Heart right ventricle (tissue), 16 donors: ENCODE results near the gene A1BG. TPM values are rescaled to one million over a fixed set of nuclear protein-coding genes. Genes with fewer than 3 reads are reported as not detected.

Experiments used
- ATAC-seq, 8 donors: fragments of 200-7000 bp; cut with Tn5 transposase; one replicate each; pipeline ENCODE4 v1.9.1; 2020; ENCODE audit warnings: mild to moderate bottlenecking in 8 of 8, moderate library complexity in 8 of 8, moderate number of reproducible peaks in 1 of 8
- DNase-seq, 2 donors: peaks; one replicate each; pipeline ENCODE4 v3.0.0-alpha.2; 2020
- H3K27ac ChIP-seq, 10 donors: fragments of 200-600 bp; sonication (generic) in 2 of 10; one replicate each; pipeline versions ENCODE4 v1.5.0 to v1.8.0; 2020 to 2022; ENCODE audit warnings: mild to moderate bottlenecking in 3 of 10
- H3K27me3 ChIP-seq, 7 donors: fragments of 200-600 bp; one replicate each; pipeline ENCODE4 v1.8.0; 2021 to 2022; ENCODE audit warnings: mild to moderate bottlenecking in 2 of 7
- H3K36me3 ChIP-seq, 9 donors: fragments of 200-600 bp; sonication (generic) in 1 of 9; one replicate each; pipeline versions ENCODE4 v1.5.0 to v1.8.0; 2020 to 2022; ENCODE audit warnings: mild to moderate bottlenecking in 2 of 9
- H3K4me1 ChIP-seq, 9 donors: fragments of 200-600 bp; sonication (generic) in 1 of 9; one replicate each; pipeline versions ENCODE4 v1.5.0 to v1.8.0; 2020 to 2022; ENCODE audit warnings: mild to moderate bottlenecking in 4 of 9
- H3K4me3 ChIP-seq, 10 donors: fragments of 200-600 bp; sonication (generic) in 2 of 10; one replicate each; pipeline versions ENCODE4 v1.5.0 to v1.8.0; 2020 to 2022; ENCODE audit warnings: mild to moderate bottlenecking in 7 of 10, moderate library complexity in 2 of 10
- H3K9me3 ChIP-seq, 11 donors: fragments of 200-600 bp in 10 of 11; sonication (generic) in 2 of 11; one replicate each; pipeline versions ENCODE4 v1.5.0 to v1.8.0; 2013 to 2022; ENCODE audit warnings: mild to moderate bottlenecking in 2 of 11, control low read depth in 1 of 11, moderate library complexity in 1 of 11
- CTCF ChIP-seq, 9 donors: fragments of 200-600 bp; sonication (generic) in 2 of 9; IDR thresholded peaks; one replicate each; pipeline versions ENCODE4 v1.5.0 to v1.8.0; 2021 to 2022; ENCODE audit warnings: antibody characterized with exemption in 9 of 9, mild to moderate bottlenecking in 5 of 9, moderate library complexity in 1 of 9
- WGBS, 2 donors: extraction: QIAGEN DNeasy Blood & Tissue Kit; methylation state at CpG; one replicate each; pipeline ENCODE4 v1.1.7; 2013; ENCODE audit warnings: inconsistent platforms in 1 of 2; 5-methylcytosine and 5-hydroxymethylcytosine counted together
- intact Hi-C, 10 donors: fragments of 100-400 bp; cut with DNase I; formaldehyde crosslinking; loops; one replicate each; pipeline versions ENCODE4 v1.11.1 to v1.14.2; 2022
- polyA plus RNA-seq, 2 donors: library from polyadenylated mRNA; stranded (reverse); fragments of 200-250 nt; gene quantifications; one replicate each; pipeline ENCODE4 v1.2.3, GENCODE V29; 2013
- total RNA-seq, 10 donors: library from RNA; stranded (reverse); fragmentation: NEBNext Ultra II Directional in 3 of 10; extraction: Animal tissue kit (Norgen Biotek cat#: 25700) in 3 of 10; gene quantifications; one replicate each; pipeline versions ENCODE4 v1.2.1 to v1.2.4, GENCODE V29; 2021 to 2023
- donor health status: Arrhythmogenic right ventricular cardiomyopathy.
- donor health status: ischemic (EF 13 %, LVEDD 7.1; RV severe dilation, severe dysfunction).
- donor health status: healthy with polysubstance abuse.
- donor health status: DM: no; HTN: yes; CAD: no.
- donor health status: DM: no; HTN: no; CAD: no.
- donor health status: ischemic (EF 25% LVEDD 6.9; RV normal size, moderate dysfunction).
- donor health status: ischemic (EF 25% LVEDD 5.7; RV mildly dilated, moderate dysfunction).
- donor health status: healthy.
- donor health status: DM: yes; HTN: yes; CAD: no.
- donor health status: Ischemic cardiomyopathy.
- donor health status: ischemic (EF 35%, LVEDD 5.7; RV mildly dilated, moderate dysfunction).
- donor health status: nonischemic (EF 11% LVEDD 7.7; RV severe dilation, severe dysfunction).
- donor health status: DM: yes; HTN: yes; CAD: no.
- donor health status: PGD.
- donor health status: ischemic (EF 29% LVEDD 5.4; RV normal size, mild dysfunction).
- donor health status: nonischemic (EF 23%, LVEDD 6.1; RV moderate dilation, normal function).

The A1BG gene
- total and polyA plus RNA-seq, 12 donors: 0.80 to 9.6 (median 2.6) TPM

DNA sequence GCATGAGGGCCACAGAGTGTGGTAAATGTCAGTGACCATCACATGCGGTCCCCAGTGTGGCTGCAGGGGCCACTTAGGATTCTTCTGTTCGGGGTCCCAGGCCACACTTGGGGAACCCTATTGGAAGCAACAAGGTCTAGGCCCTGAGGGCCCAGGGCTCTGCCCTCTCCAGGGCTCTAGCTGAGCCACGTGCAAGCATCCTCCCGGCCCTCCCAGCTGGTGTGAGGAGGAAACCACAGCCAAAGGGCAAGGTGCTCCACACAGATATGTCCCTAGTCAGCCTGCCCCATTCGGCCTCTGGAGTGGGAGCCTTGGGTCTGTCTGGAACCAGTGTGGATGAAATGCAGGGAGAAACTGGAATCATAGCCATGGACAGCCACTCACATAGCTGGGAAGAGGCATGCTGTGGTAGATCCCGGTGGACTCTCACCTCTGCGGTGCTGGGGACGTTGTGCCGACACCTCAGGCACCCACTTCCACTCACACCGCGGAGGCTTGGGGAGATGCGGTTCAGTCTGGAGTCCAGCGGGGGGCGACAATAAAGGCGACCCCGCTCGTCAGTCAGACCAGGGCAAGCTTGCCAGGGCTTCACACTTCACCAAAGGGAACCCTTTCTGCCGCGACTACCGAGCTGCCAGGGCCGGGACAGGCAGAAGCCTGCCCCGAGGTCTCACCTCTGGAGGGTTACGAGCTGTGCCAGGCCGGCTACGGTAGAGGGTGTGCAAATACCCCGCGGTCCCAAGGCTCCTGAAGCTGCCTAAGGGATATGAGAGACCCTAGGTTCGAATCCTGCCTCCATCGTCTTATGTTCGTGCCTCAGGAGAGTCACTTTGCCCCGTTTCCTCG lies 13.5 kb upstream of the A1BG start:
- Histone ChIP-seq H3K4me3 (no peak overlapping the region), H3K27ac (no peak overlapping the region), H3K27me3 (peaks cover 0 to 30% (median 14%) of the 10 kb centered on the region in 7 donors), H3K9me3 (no peaks in the 10 kb centered on the region), H3K4me1 (peaks cover 0 to 10% (median 2%) of the 10 kb centered on the region in 9 donors), H3K36me3 (no peaks in the 10 kb centered on the region)
- WGBS, 2 donors: 90 to 94% methylated on average over 32 of the region's 32 CpGs
- intact Hi-C loops: no loop called here
- DNase-seq (no peak), ATAC-seq (no peak)
- TF ChIP-seq CTCF (IDR thresholded peaks at IDR 0.05): no peak

DNA sequence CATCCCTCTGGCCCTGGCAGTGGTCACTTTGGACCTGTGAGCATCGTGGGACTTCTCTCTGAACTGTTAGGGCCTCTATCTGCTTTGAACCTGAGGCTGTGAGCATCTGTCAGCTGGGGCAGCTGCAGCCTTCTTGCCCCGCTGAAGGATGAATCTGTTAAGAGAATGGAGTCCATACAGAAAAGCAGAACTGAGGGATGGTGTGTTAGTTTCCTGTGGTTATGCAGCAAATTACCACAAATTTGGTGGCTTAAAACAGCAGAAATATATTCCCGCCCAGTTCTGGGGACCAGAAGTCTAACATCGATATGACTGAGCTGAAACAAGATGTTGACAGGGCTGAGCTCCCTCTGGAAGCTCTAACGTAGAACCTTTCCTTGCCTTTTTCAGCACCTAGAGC lies 10.9 kb upstream of the A1BG start:
- H3K27me3 ChIP-seq: peaks cover 0 to 30% (median 14%) of the 10 kb centered on the region in 7 donors
- ATAC-seq (no peak), DNase-seq (no peak)
- 76 to 83% methylated on average over 5 of the region's 5 CpGs for WGBS, 2 donors
- intact Hi-C loops: no loop called here
- no peak for TF ChIP-seq CTCF (IDR thresholded peaks at IDR 0.05)
- no peaks in the 10 kb centered on the region for H3K36me3 ChIP-seq
- no peak overlapping the region for H3K27ac ChIP-seq
- H3K4me3 ChIP-seq: no peak overlapping the region
- no peaks in the 10 kb centered on the region for H3K9me3 ChIP-seq
- peaks cover 0 to 17% (median 7%) of the 10 kb centered on the region in 9 donors for H3K4me1 ChIP-seq

GRCh38 chr19:58362272-58362994 lies 9.1 kb upstream of the A1BG start, which contains the start of gene ZNF497:
TSS of gene ZNF497 (minus strand) at chr19:58362751. CDS start at chr19:58357635, 5,116 bp downstream.
- peaks cover 0 to 24% (median 11%) of the 10 kb centered on the region in 7 donors for H3K27me3 ChIP-seq
- H3K4me3 ChIP-seq: peak within 1 kb of the TSS; percentile 48 to 94 (median 75)
- peaks cover 0 to 23% (median 11%) of the 10 kb centered on the region in 9 donors for H3K4me1 ChIP-seq
- H3K27ac ChIP-seq: peak within 1 kb of the TSS; percentile 88 to 97 (median 96)
- no peaks in the 10 kb centered on the region for H3K9me3 ChIP-seq
- no peaks in the 10 kb centered on the region for H3K36me3 ChIP-seq
- WGBS, 2 donors: 0 to 1% methylated on average over 69 to 74 of the region's 74 CpGs
- intact Hi-C loops: loop anchor here in 1 of 10 donors (2.0 kb wide), 2 partner anchors 18 to 58 kb away; partner anchors contain the start of genes ERVK3-1 and ZNF837
- DNase-seq (peak; percentile 96 to 98), ATAC-seq (peak; percentile 96 to 98 (median 97))
- TF ChIP-seq CTCF (IDR thresholded peaks at IDR 0.05): peak in 2 of 9 donors; percentile 1 to 12

- intact Hi-C loops: loop anchor here in 1 of 10 donors (2.0 kb wide), 2 partner anchors 19 to 57 kb away; partner anchors contain the start of genes ERVK3-1 and ZNF837
- Histone ChIP-seq H3K36me3 (no peaks in the 10 kb centered on the region), H3K4me3 (peak overlapping the region; percentile 48 to 94 (median 75)), H3K4me1 (peaks cover 0 to 28% (median 16%) of the 10 kb centered on the region in 9 donors), H3K27ac (peak overlapping the region; percentile 88 to 97 (median 96)), H3K9me3 (no peaks in the 10 kb centered on the region), H3K27me3 (peaks cover 0 to 24% (median 12%) of the 10 kb centered on the region in 7 donors)
- DNase-seq: peak; percentile 47 to 53
- WGBS, 2 donors: 2 to 3% methylated on average over 28 of the region's 28 CpGs
- TF ChIP-seq CTCF (IDR thresholded peaks at IDR 0.05): peak in 2 of 9 donors; percentile 3 to 4
- peak in 7 of 8 donors; percentile 3 to 28 (median 21) for ATAC-seq
Measured at GRCh38 chr19:58361900-58362271, 8.6 kb upstream of the A1BG start.
